Midbrain (tissue), 1 donor: ENCODE measurements around the gene C12orf60.

Source experiments
- DNase-seq: peaks from one replicate; lab custom pipeline; 2025; lab: John Stamatoyannopoulos, UW

Gene C12orf60

GRCh38 chr12:14873440-14874185 is 70.1 kb downstream of the C12orf60 start:
- DNase-seq, result no peak
